AG09319 (cell line): Measurements from ENCODE around the gene TM9SF2.
A peak's percentile ranks its signal among the peaks of the same experiment; 100 is the strongest.

Source experiments
- DNase-seq: peaks from one replicate; pipeline ENCODE4 v3.0.0-alpha.2; 2010; ENCODE audit warnings: low read depth; ENCODE audit errors: extremely low read depth
- CTCF ChIP-seq: IDR thresholded peaks from 2 replicates; pipeline ENCODE4 v1.5.1; 2011; ENCODE audit warnings: low read depth, mild to moderate bottlenecking, inconsistent platforms, low read length, moderate library complexity

Gene TM9SF2

DNA sequence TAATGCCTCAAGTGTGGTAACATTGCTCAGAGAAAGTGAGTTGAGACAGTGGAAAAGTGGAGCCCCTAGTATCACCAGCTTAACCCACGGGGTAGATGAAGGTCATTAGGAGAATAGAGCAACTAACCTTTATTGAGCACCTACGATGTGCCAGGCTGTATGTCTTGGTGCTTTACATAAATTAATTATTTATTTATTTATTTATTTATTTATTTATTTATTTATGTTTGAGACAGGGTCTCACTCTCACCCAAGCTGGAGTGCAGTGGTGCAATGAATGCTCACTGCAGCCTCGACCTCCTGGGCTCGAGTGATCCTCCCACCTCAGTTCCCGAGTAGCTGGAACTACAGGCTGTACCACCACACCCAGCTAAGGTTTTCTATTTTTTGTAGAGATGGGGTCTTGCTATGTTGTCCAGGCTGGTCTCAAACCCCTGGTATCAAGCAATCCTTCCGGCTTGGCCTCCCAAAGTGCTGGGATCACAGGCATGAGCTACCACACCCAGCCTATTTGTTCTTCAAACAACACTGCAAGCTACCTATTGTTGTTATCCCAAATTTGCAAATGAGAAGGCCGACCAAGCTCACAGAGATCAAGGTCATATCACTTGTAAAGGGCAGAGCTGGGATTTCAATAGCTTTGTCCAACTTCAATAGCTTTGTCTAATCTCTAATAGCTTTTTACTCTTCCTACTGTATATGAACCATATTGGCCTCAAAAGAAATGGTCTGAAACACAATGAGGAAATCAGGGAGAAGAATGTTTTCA lies 79.4 kb downstream of the TM9SF2 start:
- TF ChIP-seq CTCF, result no peak
- DNase-seq, result no peak

DNA sequence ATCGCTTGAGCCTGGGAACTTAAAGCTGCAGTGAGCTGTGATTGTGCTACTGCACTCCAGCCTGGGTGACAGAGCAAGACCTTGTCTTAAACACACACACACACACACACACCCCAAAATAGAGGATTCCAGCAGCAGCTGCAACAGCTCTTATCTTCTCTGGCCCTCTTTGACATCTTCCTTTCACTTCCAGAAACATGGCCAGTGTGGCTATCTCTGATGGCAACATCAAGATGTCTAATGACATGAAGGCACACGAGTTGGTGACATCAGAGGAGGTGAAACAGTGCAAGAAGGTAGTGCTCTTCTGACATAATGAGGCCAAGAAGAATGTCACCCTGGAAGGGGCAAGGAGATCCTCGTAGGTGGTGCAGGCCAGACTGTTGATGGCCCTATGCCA lies 81.2 kb downstream of the TM9SF2 start:
- no peak for TF ChIP-seq CTCF
- DNase-seq, result no peak

DNA sequence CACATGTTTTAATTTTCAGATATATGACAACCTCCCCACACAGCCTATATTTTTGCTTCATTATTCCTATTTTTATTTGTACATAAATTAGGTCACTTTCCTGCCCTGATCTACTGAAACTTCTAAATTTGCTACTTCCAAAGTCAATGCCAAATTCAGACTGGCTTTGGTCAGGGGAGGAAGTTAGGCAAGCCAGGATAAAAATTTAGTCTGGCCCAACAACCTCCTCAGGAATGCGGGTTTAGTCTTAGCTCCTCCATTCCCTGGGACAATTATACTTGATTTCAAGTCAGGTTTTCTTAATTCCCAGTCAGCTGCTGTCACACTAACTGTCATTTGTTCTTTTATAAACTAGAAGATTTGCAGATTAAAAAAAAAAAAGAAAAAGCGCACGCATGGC lies 84.3 kb downstream of the TM9SF2 start:
- no peak for TF ChIP-seq CTCF
- DNase-seq, result no peak

GRCh38 chr13:99587021-99587420 lies 85.7 kb downstream of the TM9SF2 start:
- TF ChIP-seq CTCF, result no peak
- no peak for DNase-seq

GRCh38 chr13:99587893-99588606 lies 86.8 kb downstream of the TM9SF2 start:
- DNase-seq, result no peak
- no peak for TF ChIP-seq CTCF

GRCh38 chr13:99589575-99589974 lies 88.3 kb downstream of the TM9SF2 start:
- TF ChIP-seq CTCF, result no peak
- no peak for DNase-seq

DNA sequence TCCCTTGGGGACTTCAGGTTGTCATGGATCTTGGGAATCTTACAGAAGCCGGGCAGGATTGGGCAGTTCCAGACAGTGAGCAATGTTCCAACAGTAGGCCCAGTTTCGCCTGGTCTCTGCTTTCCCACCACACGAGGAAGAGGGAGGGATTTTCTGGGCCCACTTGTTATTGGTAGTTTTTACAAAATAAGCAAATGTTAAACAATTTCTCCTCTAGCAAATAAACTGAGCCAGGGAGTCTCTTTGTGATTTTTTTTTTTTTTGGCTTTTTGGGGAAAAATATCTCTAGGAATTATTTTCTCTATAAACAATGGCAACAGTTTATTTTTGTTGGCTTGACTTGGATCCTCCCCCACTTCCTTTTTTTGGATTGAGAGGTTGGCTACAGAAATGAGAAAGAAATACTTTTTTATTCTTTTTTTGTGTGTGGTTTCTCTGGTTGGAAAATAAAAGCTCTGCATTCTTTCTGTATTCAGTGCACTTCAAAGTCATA lies 89.3 kb downstream of the TM9SF2 start:
- TF ChIP-seq CTCF, result no peak

More for the DNA sequence above, 89.3 kb downstream of the TM9SF2 start:
- peak; percentile 34 for DNase-seq
